Endothelial cell of umbilical vein (primary cell): ENCODE data around the gene MS4A4A. TPM values are rescaled to one million over a fixed set of nuclear protein-coding genes. Genes with fewer than 3 reads are reported as not detected.

Experiments used
- BruUV-seq: library from RNA; stranded (reverse); fragments of 400-500 nt; replicated peaks from 2 replicates; lab custom pipeline; 2021; lab: Mats Ljungman, UMichigan
- CTCF ChIA-PET: fragments of 300-600, 350-600 bp; sonication (Branson Sonifier 250); formaldehyde crosslinking; loops from one replicate; lab custom pipeline; 2021; ENCODE audit warnings: antibody characterized with exemption, inconsistent platforms; lab: Charles Lee
- POLR2A ChIA-PET: fragments of 300-600, 350-600 bp; sonication (Branson Sonifier 250); formaldehyde crosslinking; loops from one replicate; lab custom pipeline; 2021; ENCODE audit warnings: antibody characterized with exemption, inconsistent platforms; lab: Charles Lee
- DNase-seq: peaks from one replicate; pipeline ENCODE4 v3.0.0-alpha.2; 2011; ENCODE audit warnings: low read depth, low spot score
- FAIRE-seq: peaks from 2 replicates; lab custom pipeline; 2011; peaks lifted over from hg19 to GRCh38; lab: Jason Lieb, UNC
- H2AFZ ChIP-seq: 2 replicates; pipeline ENCODE4 v1.6.0; 2012; ENCODE audit warnings: low read depth, low read length, control low read depth, inconsistent platforms
- H3K27ac ChIP-seq: 2 replicates; pipeline ENCODE4 v1.5.1; 2011; ENCODE audit warnings: low read depth, mild to moderate bottlenecking, control low read depth, low read length, moderate library complexity; ENCODE audit not compliant: insufficient read depth
- H3K27me3 ChIP-seq, 2 experiments: 2 replicates each; pipeline versions ENCODE4 v1.6.0 to v1.6.1; 2011; ENCODE audit warnings: low read length in 2 of 2, mixed read lengths in 1 of 2; ENCODE audit not compliant: control insufficient read depth in 2 of 2, insufficient read depth in 2 of 2
- H3K36me3 ChIP-seq, 2 experiments: 2 replicates in 1 of 2; 3 replicates in 1 of 2; pipeline ENCODE4 v1.5.1; 2011; ENCODE audit warnings: low read length in 2 of 2, mild to moderate bottlenecking in 1 of 2, moderate library complexity in 1 of 2; ENCODE audit not compliant: control insufficient read depth in 2 of 2, insufficient read depth in 2 of 2; ENCODE audit errors: extremely low read depth in 1 of 2
- H3K4me1 ChIP-seq: 3 replicates; pipeline ENCODE4 v1.5.1; 2011; ENCODE audit warnings: mild to moderate bottlenecking, low read length; ENCODE audit not compliant: control insufficient read depth, insufficient read depth; ENCODE audit errors: extremely low read depth
- H3K4me2 ChIP-seq: 2 replicates; pipeline ENCODE4 v1.6.1; 2011; ENCODE audit warnings: low read length, control low read depth, mixed read lengths; ENCODE audit not compliant: insufficient read depth
- H3K4me3 ChIP-seq, 3 experiments: fragments of 200-600 bp in 1 of 3; sonication (generic), shearing (Covaris generic) in 1 of 3; replicated peaks in 1 of 3; 2 replicates each; pipeline ENCODE4 v1.5.1; 2011 to 2016; ENCODE audit warnings: control low read depth in 3 of 3, low read length in 3 of 3, mild to moderate bottlenecking in 2 of 3, inconsistent platforms in 1 of 3, low read depth in 1 of 3, moderate library complexity in 1 of 3; ENCODE audit not compliant: insufficient read depth in 1 of 3
- H3K79me2 ChIP-seq: 2 replicates; pipeline ENCODE4 v1.6.0; 2012; ENCODE audit warnings: low read length, inconsistent platforms; ENCODE audit not compliant: control insufficient read depth, insufficient read depth
- H3K9ac ChIP-seq: replicated peaks from 2 replicates; pipeline ENCODE3; 2011; ENCODE audit warnings: low read length, control low read depth; ENCODE audit not compliant: insufficient read depth; ENCODE audit errors: extremely low read depth
- H3K9me1 ChIP-seq: replicated peaks from 3 replicates; pipeline ENCODE4 v1.6.0; 2011; ENCODE audit warnings: mild to moderate bottlenecking, low read length; ENCODE audit not compliant: control insufficient read depth, insufficient read depth; ENCODE audit errors: extremely low read depth
- H3K9me3 ChIP-seq: replicated peaks from 2 replicates; pipeline ENCODE4 v1.5.1; 2012; ENCODE audit warnings: low read length, inconsistent platforms; ENCODE audit not compliant: control insufficient read depth, insufficient read depth
- H4K20me1 ChIP-seq: replicated peaks from 2 replicates; pipeline ENCODE3; 2011; ENCODE audit warnings: mild to moderate bottlenecking, low read length; ENCODE audit not compliant: control insufficient read depth, insufficient read depth; ENCODE audit errors: extremely low read depth
- CTCF ChIP-seq, 2 donors: IDR thresholded peaks; 1 replicate in 1 of 2; 2 replicates in 1 of 2; pipeline ENCODE4 v1.5.1; 2011; ENCODE audit warnings: low read length in 2 of 2, mild to moderate bottlenecking in 2 of 2, moderate library complexity in 2 of 2, control low read depth in 1 of 2, inconsistent platforms in 1 of 2, low read depth in 1 of 2; ENCODE audit not compliant: insufficient read depth in 1 of 2; ENCODE audit errors: extremely low read depth in 1 of 2
- EZH2 ChIP-seq: IDR thresholded peaks from 2 replicates; pipeline ENCODE4 v1.6.1; 2012; ENCODE audit warnings: borderline replicate concordance, low read depth, mild to moderate bottlenecking, moderate library complexity, low read length, inconsistent platforms; ENCODE audit not compliant: severe bottlenecking
- FOS ChIP-seq: IDR thresholded peaks from 2 replicates; pipeline ENCODE4 v1.6.1; 2011; ENCODE audit warnings: mild to moderate bottlenecking, low read length, moderate library complexity, borderline replicate concordance; ENCODE audit not compliant: insufficient read depth
- GATA2 ChIP-seq: IDR thresholded peaks from 2 replicates; pipeline ENCODE4 v1.7.0; 2011; ENCODE audit warnings: low read depth, mild to moderate bottlenecking, moderate library complexity, mixed read lengths, low read length; ENCODE audit not compliant: insufficient read length, insufficient read depth
- JUN ChIP-seq: IDR thresholded peaks from 2 replicates; pipeline ENCODE4 v1.6.1; 2011; ENCODE audit warnings: borderline replicate concordance, low read depth; ENCODE audit not compliant: insufficient read length, insufficient read depth
- MYC ChIP-seq: IDR thresholded peaks from one replicate; pipeline ENCODE4 v1.6.1; 2011; ENCODE audit warnings: mild to moderate bottlenecking, low read depth, low read length
- POLR2A ChIP-seq: IDR thresholded peaks from 2 replicates; pipeline ENCODE4 v1.6.1; 2012; ENCODE audit warnings: low read depth, mild to moderate bottlenecking, control low read depth, low read length
- POLR2AphosphoS5 ChIP-seq: IDR thresholded peaks from 2 replicates; pipeline ENCODE4 v1.6.1; 2012; ENCODE audit warnings: low read depth, mild to moderate bottlenecking, control low read depth, low read length, moderate library complexity; ENCODE audit not compliant: insufficient read depth
- dilution Hi-C: fragments of 300-500 bp; cut with MboI; formaldehyde crosslinking; loops from one replicate; pipeline ENCODE4 v1.15.0; 2019; ENCODE audit warnings: low sequenced_read_pairs; ENCODE audit not compliant: extremely low pct_ligation_motif_present
- intact Hi-C: fragments of 100-400 bp; cut with micrococcal nuclease; formaldehyde crosslinking; loops from one replicate; pipeline ENCODE4 v1.10.0; 2022
- polyA plus RNA-seq, 4 experiments: library from polyadenylated mRNA; depleted of rRNA in 3 of 4; stranded (reverse) in 3 of 4; unstranded in 1 of 4; fragments of >200 nt; gene quantifications; 2 replicates each; pipeline versions ENCODE4 v1.2.1 to v1.2.3, GENCODE V29; 2011 to 2012; ENCODE audit warnings: missing spikeins in 1 of 4
- total RNA-seq: library from RNA; stranded (reverse); gene quantifications from 2 replicates; pipeline ENCODE4 v1.2.3, GENCODE V29; 2021
- TF ChIP-seq, protein P1 (sequence below): IDR thresholded peaks from 2 replicates; pipeline ENCODE4 v1.6.1; 2011; ENCODE audit not compliant: insufficient read depth, insufficient read length

MS4A4A gene
- total and polyA plus RNA-seq, 2 donors (not counting 3 experiments of a cell fraction or from before 2014, with no cell fraction given) = 0.19 TPM; not detected in 1

DNA sequence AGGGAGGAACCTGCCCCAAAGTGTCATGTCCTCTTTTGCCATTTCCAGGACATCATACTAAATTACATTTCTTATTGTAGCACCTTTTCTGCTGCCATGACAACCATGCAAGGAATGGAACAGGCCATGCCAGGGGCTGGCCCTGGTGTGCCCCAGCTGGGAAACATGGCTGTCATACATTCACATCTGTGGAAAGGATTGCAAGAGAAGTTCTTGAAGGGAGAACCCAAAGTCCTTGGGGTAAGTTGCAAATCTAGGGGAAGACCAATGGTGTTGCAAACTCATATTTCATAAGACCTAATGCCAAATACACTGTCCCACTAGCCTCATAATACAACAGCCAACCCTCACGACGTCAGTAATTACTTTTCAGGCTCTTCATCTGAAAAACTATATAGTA lies 11.7 kb downstream of the MS4A4A start:
- no TSS peak for BruUV-seq

More for the DNA sequence above, 11.7 kb downstream of the MS4A4A start:
- no peak overlapping the region for H3K27ac ChIP-seq
- H3K9me1 ChIP-seq = no peaks in the 10 kb centered on the region
- no peaks in the 10 kb centered on the region for H3K36me3 ChIP-seq
- H3K4me3 ChIP-seq = no peak overlapping the region
- ChIA-PET CTCF (no interaction called here), POLR2A (no interaction called here)
- FAIRE-seq = no peak
- H3K9me3 ChIP-seq = no peaks in the 10 kb centered on the region
- no peak for DNase-seq
- no peaks in the 10 kb centered on the region for H4K20me1 ChIP-seq
- H3K79me2 ChIP-seq = no peaks in the 10 kb centered on the region
- dilution Hi-C loops = no loop called here
- no peaks in the 10 kb centered on the region for H3K27me3 ChIP-seq
- intact Hi-C loops = no loop called here
- no peak overlapping the region for H3K9ac ChIP-seq
- H3K4me2 ChIP-seq = no peak overlapping the region
- H2AFZ ChIP-seq = no peak overlapping the region
- TF ChIP-seq POLR2AphosphoS5 = no peak
- TF ChIP-seq GATA2 = no peak
- TF ChIP-seq, protein P1, sequence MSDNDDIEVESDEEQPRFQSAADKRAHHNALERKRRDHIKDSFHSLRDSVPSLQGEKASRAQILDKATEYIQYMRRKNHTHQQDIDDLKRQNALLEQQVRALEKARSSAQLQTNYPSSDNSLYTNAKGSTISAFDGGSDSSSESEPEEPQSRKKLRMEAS = no peak
- no peak for TF ChIP-seq FOS
- TF ChIP-seq JUN = no peak
- no peak for TF ChIP-seq EZH2
- TF ChIP-seq MYC = no peak
- no peak for TF ChIP-seq POLR2A
- no peak for TF ChIP-seq CTCF (IDR thresholded peaks at IDR 0.05; ENCODE audit: extremely low read depth in 1 of 2, insufficient read depth in 1 of 2, low read depth in 1 of 2, low read length in 2 of 2)
- H3K4me1 ChIP-seq = no peaks in the 10 kb centered on the region
